ENCODE results near the gene TBX18.

Gene TBX18

GRCh38 chr6:84764332-84765049, at the start of gene TBX18:
Gene TBX18 (minus strand): TSS chr6:84764598. CDS start chr6:84764181, 417 bp downstream.
- no peak for DNase-seq

GRCh38 chr6:84811351-84811750, 47.0 kb upstream of the TBX18 start:
- no peak for DNase-seq

DNA sequence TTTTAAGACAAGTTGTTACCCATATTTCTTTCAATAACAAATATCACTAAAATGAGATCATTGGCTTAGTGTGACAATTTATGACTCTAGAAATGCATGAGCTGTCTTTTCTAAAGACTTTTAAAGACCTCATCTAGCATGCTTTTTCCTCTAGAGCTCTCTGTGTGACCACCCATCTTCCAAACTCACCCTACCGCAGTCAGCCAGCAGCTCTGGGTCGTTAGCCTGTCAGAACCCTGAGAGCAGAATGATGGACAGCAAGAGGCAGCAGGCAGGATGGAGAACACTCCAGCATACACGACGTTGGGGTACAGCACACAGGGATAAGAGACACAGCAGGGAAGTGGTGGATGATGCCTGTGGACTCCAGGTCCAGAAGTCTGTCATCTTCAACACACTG, 45.1 kb upstream of the TBX18 start:
- DNase-seq: no peak

DNA sequence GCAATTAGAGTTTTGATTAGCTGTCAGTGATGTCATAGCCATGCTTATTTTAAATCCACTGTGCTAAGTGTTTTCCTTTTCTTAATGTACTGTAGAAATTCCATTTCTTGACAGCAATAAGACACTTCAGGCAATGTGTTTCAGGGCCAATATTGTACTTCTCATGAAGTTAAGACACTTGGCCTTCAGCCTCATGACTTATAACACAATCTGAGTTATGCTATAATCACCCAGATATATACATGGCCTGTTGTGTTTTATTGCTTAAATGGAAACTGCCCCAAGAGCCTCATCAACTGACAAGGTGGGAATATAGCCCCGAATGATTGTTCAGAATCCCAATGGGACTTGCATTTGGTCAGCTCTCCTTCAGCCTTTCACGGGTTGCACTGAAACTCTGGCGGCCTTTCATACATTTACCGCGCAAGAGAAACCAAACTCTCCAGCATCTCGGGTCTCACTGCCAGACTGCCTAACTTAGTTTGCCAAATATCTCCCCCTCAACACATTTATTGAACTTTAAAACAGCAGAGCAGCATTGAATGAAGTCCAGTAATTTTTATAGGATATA, 44.2 kb upstream of the TBX18 start:
- no peak for DNase-seq

GRCh38 chr6:84805145-84805544, 40.7 kb upstream of the TBX18 start:
- DNase-seq: no peak

DNA sequence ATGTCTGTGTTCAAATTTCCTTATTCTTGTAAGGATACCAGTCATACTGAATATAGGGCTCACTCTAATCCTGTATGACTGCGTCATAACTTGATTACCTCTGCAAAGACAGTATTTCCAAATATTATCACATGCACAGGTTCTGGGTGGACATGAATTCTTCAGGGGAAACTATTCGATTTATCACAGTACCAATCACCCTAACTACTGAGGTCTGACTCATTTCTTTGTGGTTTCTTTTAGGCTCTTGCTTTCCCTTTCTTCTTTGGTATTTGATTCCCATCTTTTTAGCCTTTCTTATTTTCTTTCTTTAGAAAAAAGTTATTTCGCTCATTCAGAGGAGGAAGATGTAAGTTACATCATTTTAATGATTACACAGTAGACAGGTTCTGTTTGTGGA, 40.3 kb upstream of the TBX18 start:
- no peak for DNase-seq

DNA sequence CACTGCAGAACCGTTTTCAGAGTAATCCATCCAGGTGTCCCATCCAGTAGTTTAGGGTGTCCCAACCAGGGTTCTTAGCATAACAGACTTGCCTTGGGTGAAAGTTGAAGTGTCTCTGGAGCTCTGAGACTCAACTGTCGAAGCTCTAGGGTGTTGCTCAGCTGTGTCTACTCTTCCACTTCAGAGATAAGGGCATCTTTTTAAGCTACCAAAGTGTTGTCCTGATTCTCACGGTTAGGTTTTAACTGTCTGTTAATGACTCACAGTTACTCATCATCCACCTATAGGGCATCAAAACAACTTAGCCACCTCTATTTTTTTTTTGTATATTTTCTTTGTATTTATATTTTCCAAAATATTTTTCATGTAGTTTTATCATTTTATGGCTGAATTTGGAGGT, 36.9 kb upstream of the TBX18 start:
- no peak for DNase-seq

DNA sequence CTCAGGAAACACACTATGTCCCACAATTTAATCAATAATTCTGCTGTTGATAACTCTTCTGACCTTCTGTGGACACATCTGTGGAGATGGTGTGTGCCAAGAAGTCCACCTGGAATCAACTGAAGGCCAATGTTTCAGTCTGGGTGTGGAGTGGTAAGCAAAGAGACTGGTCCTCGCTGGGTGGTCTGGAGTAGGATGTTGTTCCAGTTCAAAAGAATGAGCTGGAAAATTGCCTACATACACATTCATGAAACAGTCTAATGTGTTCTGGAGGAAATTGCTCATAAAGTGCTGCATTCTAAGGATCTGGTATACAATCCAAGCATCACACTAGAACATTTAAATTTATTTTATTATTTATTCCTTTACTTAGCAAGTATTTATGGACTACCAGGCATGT, 33.9 kb upstream of the TBX18 start:
- no peak for DNase-seq

DNA sequence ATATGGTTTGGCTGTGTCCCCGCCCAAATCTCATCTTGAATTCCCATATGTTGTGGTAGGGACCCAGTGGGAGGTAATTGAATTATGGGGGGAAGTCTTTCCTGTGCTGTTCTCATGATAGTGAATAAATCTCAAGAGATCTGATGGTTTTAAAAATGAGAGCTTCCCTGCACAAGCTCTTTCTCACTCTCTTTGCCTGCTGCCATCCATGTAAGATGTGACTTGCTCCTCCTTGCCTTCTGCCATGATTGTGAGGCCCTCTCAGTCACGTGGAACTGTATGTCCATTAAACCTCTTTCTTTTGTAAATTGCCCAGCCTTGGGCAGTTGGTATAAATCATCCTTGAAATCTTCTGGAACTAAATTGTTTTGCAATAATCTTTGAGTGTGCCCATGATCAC, 31.9 kb upstream of the TBX18 start:
- DNase-seq: no peak

DNA sequence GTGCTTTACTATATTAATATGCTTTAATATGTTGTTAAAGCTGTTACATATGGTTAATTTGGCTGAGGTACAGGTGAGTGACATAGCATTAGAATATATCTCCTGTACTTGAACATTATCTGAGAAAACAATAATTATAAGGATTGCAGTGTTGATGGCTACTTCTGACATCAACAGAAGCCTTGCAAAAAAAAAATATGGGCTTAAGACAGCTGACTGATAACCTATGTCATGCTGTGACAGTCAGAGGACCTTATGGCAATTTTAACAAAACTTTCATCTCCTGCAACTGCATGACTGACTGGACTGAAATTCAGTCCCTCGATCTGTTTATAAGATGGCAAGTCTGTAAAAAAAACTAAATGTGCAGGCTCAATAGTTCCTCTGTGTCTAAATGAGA, 27.5 kb upstream of the TBX18 start:
- DNase-seq: no peak

DNA sequence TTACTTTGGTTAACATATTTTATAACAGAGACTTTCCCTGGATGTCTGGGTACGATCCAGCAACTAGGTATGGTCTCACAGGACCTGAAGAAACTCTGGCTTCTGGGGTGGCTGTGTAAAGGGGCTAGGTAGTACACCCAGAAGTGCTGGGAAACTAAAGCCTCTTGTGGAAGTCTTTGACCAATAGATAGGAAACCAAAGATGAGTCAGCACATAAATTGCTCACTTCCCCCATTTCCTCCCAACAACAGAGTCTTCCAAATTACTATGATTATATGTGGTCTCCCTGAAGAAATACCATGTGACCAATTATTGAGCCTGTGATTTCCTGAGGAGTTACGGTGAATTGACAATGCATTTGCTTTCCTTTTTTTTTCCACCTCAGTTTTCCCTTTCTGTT, 26.8 kb upstream of the TBX18 start:
- no peak for DNase-seq

GRCh38 chr6:84789170-84789569, 24.8 kb upstream of the TBX18 start:
- no peak for DNase-seq

DNA sequence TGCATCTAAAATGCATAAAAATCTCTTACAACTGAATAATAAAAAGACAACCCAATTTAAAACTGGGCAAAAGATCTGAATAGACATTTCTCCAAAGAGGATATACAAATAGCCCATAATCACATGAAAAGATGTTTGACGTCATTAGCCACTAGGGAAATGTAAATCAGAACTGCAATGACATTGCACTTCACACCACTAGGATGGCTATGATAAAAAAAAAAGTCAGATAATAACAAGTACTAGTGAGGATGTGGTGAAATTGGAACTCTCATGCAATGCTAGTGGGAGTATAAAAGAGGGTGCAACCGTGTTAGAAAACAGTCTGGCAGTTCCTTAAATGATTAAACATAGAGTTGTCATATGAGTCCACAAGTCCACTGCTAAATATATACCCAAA, 24.3 kb upstream of the TBX18 start:
- no peak for DNase-seq

DNA sequence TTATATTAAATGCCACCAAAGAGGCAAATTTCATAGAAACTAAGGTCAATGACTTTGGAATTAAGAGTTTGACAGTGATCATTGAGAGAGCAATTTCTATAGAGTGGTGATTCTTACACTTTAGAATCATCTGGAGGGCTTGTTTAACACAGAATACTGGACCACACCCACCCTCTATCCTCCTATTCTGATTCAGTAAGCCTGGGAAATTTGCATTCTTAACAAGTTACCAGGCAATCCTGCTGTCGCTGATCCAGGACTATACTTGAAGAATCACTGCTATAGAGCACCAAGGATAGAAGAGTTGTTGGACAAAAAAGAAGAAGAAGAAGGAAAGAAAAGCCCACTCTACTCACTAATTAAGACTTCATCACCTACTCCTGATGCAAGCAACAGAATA, 21.3 kb upstream of the TBX18 start:
- no peak for DNase-seq

- DNase-seq: no peak
Measured at GRCh38 chr6:84779917-84780316, 15.5 kb upstream of the TBX18 start.

- DNase-seq: no peak
Measured at GRCh38 chr6:84779380-84779779, 15.0 kb upstream of the TBX18 start.

DNA sequence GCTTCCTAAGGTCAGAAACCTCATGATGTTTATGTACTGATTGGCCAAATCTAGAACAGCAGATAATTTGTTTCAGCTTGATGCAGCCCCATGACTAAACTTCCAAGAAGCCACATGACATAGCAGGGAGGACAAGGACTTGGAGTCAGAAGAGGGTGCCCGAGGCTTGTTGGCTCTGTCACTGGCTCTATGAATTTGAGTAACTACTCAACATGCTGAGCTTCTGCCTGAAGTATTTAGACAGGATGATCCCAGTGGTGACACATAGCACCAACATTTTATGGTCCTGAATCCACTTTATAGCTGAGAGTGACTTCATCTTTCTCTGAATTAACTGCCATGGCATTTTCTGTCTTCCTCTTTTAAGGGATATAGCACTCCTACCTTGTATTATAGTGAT, 13.5 kb upstream of the TBX18 start:
- DNase-seq: no peak

DNA sequence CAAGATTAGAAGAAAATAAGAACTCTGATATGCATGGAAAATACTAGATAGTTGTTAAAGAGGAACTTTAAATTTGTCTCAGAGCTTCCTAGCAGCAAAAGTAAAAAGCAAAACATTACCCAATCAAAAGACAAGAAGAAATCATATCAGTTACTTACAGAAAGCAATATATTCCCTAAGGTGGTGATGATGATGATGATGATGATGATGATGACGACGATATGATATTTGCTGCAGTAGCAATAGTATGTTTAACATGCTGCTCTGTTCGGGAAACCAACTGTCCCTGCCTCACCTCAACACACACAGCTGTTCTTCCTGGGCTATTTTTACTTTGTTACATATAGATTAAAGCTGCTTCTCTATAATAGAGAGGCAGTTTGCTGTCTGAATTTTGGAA, 12.0 kb upstream of the TBX18 start:
- no peak for DNase-seq

- no peak for DNase-seq
Measured at GRCh38 chr6:84775751-84776150, 11.4 kb upstream of the TBX18 start.

DNA sequence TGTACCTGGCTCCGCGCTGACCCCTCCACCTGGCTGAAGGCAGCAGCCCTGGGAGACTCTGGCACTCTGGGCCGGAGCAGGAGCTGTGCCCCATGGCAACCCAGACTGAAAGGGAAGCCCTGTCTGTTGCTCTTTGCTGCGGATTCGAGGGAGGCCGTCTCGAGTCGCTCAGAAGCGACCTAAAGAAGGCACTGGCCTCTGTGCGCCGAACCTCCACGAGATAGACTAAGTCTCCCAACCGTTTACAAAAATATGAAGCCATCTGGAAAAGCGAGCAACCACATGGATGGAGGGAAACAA, 10.5 kb upstream of the TBX18 start:
- DNase-seq: no peak

GRCh38 chr6:84774157-84774984, 10.0 kb upstream of the TBX18 start:
- DNase-seq: no peak

DNA sequence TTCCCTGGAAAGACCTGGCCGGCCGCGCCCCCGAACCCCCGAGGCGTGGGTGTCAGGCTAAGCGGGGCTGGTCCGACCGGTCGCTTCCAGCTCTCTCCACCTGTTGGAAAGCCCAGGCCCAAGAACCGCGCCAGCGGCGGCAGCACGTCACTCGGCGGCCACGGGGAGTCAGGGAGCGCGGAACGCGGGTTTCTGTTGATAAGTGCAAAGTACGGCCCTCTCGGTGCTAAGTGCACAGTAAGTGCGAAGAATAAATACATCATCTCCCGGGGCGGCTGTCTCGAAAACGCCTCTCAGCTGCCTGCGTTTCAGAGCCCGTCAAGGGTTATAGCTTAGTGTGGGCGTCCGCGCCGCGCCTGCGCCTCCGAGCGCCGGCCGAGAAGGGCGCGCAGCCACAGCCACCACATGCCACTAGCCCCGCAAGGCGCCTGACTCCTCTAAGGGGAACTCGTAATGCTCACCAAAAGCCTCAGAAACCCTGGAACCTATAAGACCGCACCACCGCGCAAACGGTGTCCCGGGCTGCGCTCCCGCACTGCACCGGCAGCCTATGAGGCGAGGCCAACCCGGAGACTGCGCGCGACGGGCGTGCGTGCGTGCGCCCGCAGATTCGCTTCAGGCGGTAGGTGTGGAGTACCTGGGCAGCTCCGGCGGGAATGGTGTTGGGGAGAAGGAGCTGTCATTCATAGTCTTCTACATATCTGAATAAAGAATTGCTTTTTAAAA, 9.2 kb upstream of the TBX18 start:
- DNase-seq: no peak

DNA sequence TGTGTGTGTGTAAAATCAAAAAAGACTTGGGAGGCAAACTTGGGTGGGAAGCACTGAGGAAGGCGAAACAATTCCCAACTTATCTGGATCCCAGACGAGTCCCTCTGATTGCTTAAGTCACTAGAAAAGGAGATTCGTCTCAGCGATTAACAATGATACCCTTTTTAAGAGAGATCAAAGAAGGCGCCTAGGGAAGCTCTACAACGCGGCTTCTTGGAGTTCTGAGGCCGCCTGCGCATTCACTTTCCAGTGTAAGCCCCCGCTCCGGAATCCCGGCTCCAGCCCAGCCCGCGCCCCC, 8.7 kb upstream of the TBX18 start:
- no peak for DNase-seq

Measured in activated gamma-delta T cell treated with Interleukin-2 at 50 U/mL for 16 hours (primary cell).